HepG2 (cell line): ENCODE measurements around the gene SYCP2L. TPM values are rescaled to one million over a fixed set of nuclear protein-coding genes. Genes with fewer than 3 reads are reported as not detected.

Source experiments
- ATAC-seq: fragments of 200-7000 bp; cut with Tn5 transposase; 3 replicates; pipeline ENCODE4 v1.9.1; 2020; ENCODE audit warnings: mild to moderate bottlenecking, moderate library complexity
- BruUV-seq: library from RNA; stranded (reverse); fragments of 400-500 nt; replicated peaks from 2 replicates; lab custom pipeline; 2021; lab: Mats Ljungman, UMichigan
- CTCF ChIA-PET: fragments of 300-600 bp; formaldehyde crosslinking; extraction: SDS; loops from one replicate; lab custom pipeline; 2021; ENCODE audit warnings: low total read pairs, inconsistent platforms, low intra/inter-chr PET ratio; lab: Yijun Ruan, JAX
- POLR2A ChIA-PET: fragments of 350-600 bp; sonication (Branson Sonifier 250); formaldehyde crosslinking; loops from one replicate; lab custom pipeline; 2020; ENCODE audit warnings: antibody characterized with exemption, inconsistent platforms; lab: Yijun Ruan, JAX
- DNase-seq: peaks from one replicate; pipeline ENCODE4 v3.0.0-alpha.2; 2015; ENCODE audit warnings: low spot score
- FAIRE-seq: peaks from 3 replicates; lab custom pipeline; 2011; peaks lifted over from hg19 to GRCh38; lab: Jason Lieb, UNC
- H2AFZ ChIP-seq: one replicate; pipeline ENCODE4 v1.6.1; 2011; ENCODE audit warnings: low read length, inconsistent platforms
- H3K27ac ChIP-seq: fragments of 300-600 bp; 3 replicates; pipeline ENCODE4 v1.8.0; 2011; ENCODE audit warnings: mixed run types, mild to moderate bottlenecking, mixed read lengths, low read length, inconsistent platforms; ENCODE audit not compliant: insufficient read depth; ENCODE audit errors: extremely low read length
- H3K27me3 ChIP-seq, 2 experiments: fragments of 200-600 bp in 1 of 2; 2 replicates in 1 of 2; 3 replicates in 1 of 2; pipeline versions ENCODE4 v1.6.0 to v1.8.0; 2011; ENCODE audit warnings: low read length in 2 of 2, mild to moderate bottlenecking in 2 of 2, moderate library complexity in 2 of 2, inconsistent platforms in 1 of 2; ENCODE audit not compliant: insufficient read depth in 2 of 2, control insufficient read depth in 1 of 2
- H3K36me3 ChIP-seq, 2 experiments: fragments of 200-600 bp in 1 of 2; replicated peaks in 1 of 2; 2 replicates in 1 of 2; 3 replicates in 1 of 2; pipeline versions ENCODE4 v1.5.1 to v1.8.0; 2011; ENCODE audit warnings: low read length in 2 of 2, inconsistent platforms in 1 of 2; ENCODE audit not compliant: insufficient read depth in 2 of 2, control insufficient read depth in 1 of 2
- H3K4me1 ChIP-seq: 2 replicates; pipeline ENCODE4 v1.5.1; 2012; ENCODE audit warnings: low read length, inconsistent platforms; ENCODE audit not compliant: insufficient read depth
- H3K4me2 ChIP-seq: 2 replicates; pipeline ENCODE4 v1.6.0; 2011; ENCODE audit warnings: low read depth, low read length, inconsistent platforms
- H3K4me3 ChIP-seq, 3 experiments: fragments of 200-600 bp in 1 of 3; sonication (generic), shearing (Covaris generic) in 1 of 3; replicated peaks in 1 of 3; 2 replicates each; pipeline ENCODE4 v1.5.1; 2011 to 2016; ENCODE audit warnings: low read length in 3 of 3, inconsistent platforms in 2 of 3, low read depth in 2 of 3, mild to moderate bottlenecking in 2 of 3, control low read depth in 1 of 3, mixed read lengths in 1 of 3; ENCODE audit not compliant: insufficient read depth in 1 of 3
- H3K79me2 ChIP-seq: one replicate; pipeline ENCODE4 v1.6.1; 2011; ENCODE audit warnings: low read length, inconsistent platforms; ENCODE audit not compliant: insufficient read depth
- H3K9ac ChIP-seq: 2 replicates; pipeline ENCODE4 v1.6.0; 2011; ENCODE audit warnings: mild to moderate bottlenecking, low read depth, low read length, inconsistent platforms; ENCODE audit not compliant: insufficient read depth
- H3K9me3 ChIP-seq: 2 replicates; pipeline ENCODE4 v1.5.1; 2012; ENCODE audit warnings: mild to moderate bottlenecking, low read length
- H4K20me1 ChIP-seq: 2 replicates; pipeline ENCODE4 v1.6.0; 2011; ENCODE audit warnings: inconsistent platforms, mild to moderate bottlenecking, low read length, moderate library complexity; ENCODE audit not compliant: insufficient read depth
- CC2D1A ChIP-seq: sonication (generic); formaldehyde crosslinking; IDR thresholded peaks from 2 replicates; pipeline ENCODE4 v1.8.1; 2023; ENCODE audit warnings: mild to moderate bottlenecking, missing genetic modification reagents
- SIX1 ChIP-seq: sonication (generic); formaldehyde crosslinking; IDR thresholded peaks from 2 replicates; pipeline ENCODE4 v1.4.0; 2020; ENCODE audit warnings: missing genetic modification reagents, borderline replicate concordance
- SMC3 ChIP-seq: IDR thresholded peaks from 2 replicates; pipeline ENCODE4 v1.6.1; 2011; ENCODE audit warnings: low read length, improper control_type of control experiment
- SP140L ChIP-seq: sonication (generic); formaldehyde crosslinking; IDR thresholded peaks from 2 replicates; pipeline ENCODE4 v1.4.0; 2020; ENCODE audit warnings: missing genetic modification reagents, borderline replicate concordance
- ZSCAN22 ChIP-seq: sonication (generic); formaldehyde crosslinking; IDR thresholded peaks from 2 replicates; pipeline ENCODE4 v1.4.0; 2020; ENCODE audit warnings: mild to moderate bottlenecking, missing genetic modification reagents
- whole genome bisulfite sequencing: methylation state at CpG from one replicate; pipeline ENCODE4 v1.1.6; 2017; ENCODE audit warnings: low lambda C conversion rate; 5-methylcytosine and 5-hydroxymethylcytosine counted together
- in situ Hi-C: cut with HindIII; loops from 2 replicates; pipeline ENCODE4 v1.10.0; 2017; ENCODE audit warnings: low pct_unique_long_range_greater_than_20kb; ENCODE audit not compliant: extremely low pct_ligation_motif_present
- intact Hi-C: fragments of 100-400 bp; cut with micrococcal nuclease; formaldehyde crosslinking; loops from one replicate; pipeline ENCODE4 v1.10.0; 2022; ENCODE audit not compliant: unreplicated experiment
- polyA plus RNA-seq, 8 experiments: library from polyadenylated mRNA; depleted of rRNA in 3 of 8; stranded (reverse) in 7 of 8; unstranded in 1 of 8; fragments of >200 nt; fragmentation: Illumina TruSeq in 4 of 8; extraction: Trizol in 4 of 8; gene quantifications; 2 replicates each; pipeline versions ENCODE4 v1.2.1 to v1.2.3, GENCODE V29; 2011 to 2016; ENCODE audit warnings: low read depth in 4 of 8, missing spikeins in 1 of 8, mixed read lengths in 1 of 8; ENCODE audit not compliant: insufficient read depth in 1 of 8
- total RNA-seq, 5 experiments: library from RNA; depleted of rRNA; stranded (reverse); fragments of >200 nt; fragmentation: Illumina TruSeq; extraction: Trizol; gene quantifications; 2 replicates each; pipeline ENCODE4 v1.2.3, GENCODE V29; 2016; ENCODE audit warnings: low read depth in 1 of 5
- TF ChIP-seq, protein P1 (sequence below): sonication (generic); formaldehyde crosslinking; IDR thresholded peaks from 2 replicates; pipeline ENCODE4 v1.8.1; 2022; ENCODE audit warnings: low read depth, mild to moderate bottlenecking, missing genetic modification reagents
- TF ChIP-seq, protein P2 (sequence below): sonication (generic); formaldehyde crosslinking; IDR thresholded peaks from 2 replicates; pipeline ENCODE4 v1.8.1; 2023; ENCODE audit warnings: mild to moderate bottlenecking, missing genetic modification reagents
- TF ChIP-seq, protein P3 (sequence below): sonication (generic); formaldehyde crosslinking; IDR thresholded peaks from 2 replicates; pipeline ENCODE4 v1.4.0; 2020; ENCODE audit warnings: missing genetic modification reagents
- TF ChIP-seq, protein P4 (sequence below): sonication (generic); formaldehyde crosslinking; IDR thresholded peaks from 2 replicates; pipeline ENCODE4 v1.4.0; 2020; ENCODE audit warnings: missing genetic modification reagents

The SYCP2L gene
- total and polyA plus RNA-seq, 2 of the 13 experiments (the other 11 are each of a cell fraction or from before 2014, with no cell fraction given) = 0.22 to 0.54 TPM

DNA sequence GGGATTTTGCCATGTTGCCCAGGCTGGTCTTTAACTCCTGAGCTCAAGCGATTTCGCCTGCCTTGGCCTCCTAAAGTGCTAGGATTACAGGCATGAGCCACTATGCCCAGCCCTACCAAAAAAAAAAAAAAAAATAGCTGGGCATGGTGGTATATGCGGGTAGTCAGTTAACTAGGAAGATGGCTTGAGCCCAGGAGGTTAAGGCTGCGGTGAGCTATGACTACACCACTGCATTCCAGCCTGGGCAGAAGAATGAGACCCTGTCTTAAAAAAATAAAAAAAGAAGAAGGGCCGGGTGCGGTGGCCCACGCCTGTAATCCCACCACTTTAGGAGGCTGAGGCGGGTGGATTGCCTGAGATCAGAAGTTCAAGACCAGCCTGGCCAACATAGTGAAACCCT, 107.0 kb downstream of the SYCP2L start:
- FAIRE-seq = no peak
- no peaks in the 10 kb centered on the region for H3K9me3 ChIP-seq
- CTCF ChIA-PET = no interaction called here

More for the DNA sequence above, 107.0 kb downstream of the SYCP2L start:
- no peak overlapping the region for H3K4me2 ChIP-seq
- TF ChIP-seq SMC3 (no peak), CC2D1A (CRISPR knock-in tag) (no peak), ZSCAN22 (CRISPR knock-in tag) (no peak), SP140L (CRISPR knock-in tag) (no peak), SIX1 (no peak)
- TF ChIP-seq, protein P1, sequence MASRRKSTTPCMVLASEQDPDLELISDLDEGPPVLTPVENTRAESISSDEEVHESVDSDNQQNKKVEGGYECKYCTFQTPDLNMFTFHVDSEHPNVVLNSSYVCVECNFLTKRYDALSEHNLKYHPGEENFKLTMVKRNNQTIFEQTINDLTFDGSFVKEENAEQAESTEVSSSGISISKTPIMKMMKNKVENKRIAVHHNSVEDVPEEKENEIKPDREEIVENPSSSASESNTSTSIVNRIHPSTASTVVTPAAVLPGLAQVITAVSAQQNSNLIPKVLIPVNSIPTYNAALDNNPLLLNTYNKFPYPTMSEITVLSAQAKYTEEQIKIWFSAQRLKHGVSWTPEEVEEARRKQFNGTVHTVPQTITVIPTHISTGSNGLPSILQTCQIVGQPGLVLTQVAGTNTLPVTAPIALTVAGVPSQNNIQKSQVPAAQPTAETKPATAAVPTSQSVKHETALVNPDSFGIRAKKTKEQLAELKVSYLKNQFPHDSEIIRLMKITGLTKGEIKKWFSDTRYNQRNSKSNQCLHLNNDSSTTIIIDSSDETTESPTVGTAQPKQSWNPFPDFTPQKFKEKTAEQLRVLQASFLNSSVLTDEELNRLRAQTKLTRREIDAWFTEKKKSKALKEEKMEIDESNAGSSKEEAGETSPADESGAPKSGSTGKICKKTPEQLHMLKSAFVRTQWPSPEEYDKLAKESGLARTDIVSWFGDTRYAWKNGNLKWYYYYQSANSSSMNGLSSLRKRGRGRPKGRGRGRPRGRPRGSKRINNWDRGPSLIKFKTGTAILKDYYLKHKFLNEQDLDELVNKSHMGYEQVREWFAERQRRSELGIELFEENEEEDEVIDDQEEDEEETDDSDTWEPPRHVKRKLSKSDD (CRISPR knock-in tag) = no peak
- TF ChIP-seq, protein P2, sequence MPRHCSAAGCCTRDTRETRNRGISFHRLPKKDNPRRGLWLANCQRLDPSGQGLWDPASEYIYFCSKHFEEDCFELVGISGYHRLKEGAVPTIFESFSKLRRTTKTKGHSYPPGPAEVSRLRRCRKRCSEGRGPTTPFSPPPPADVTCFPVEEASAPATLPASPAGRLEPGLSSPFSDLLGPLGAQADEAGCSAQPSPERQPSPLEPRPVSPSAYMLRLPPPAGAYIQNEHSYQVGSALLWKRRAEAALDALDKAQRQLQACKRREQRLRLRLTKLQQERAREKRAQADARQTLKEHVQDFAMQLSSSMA (CRISPR knock-in tag) = no peak
- TF ChIP-seq, protein P3, sequence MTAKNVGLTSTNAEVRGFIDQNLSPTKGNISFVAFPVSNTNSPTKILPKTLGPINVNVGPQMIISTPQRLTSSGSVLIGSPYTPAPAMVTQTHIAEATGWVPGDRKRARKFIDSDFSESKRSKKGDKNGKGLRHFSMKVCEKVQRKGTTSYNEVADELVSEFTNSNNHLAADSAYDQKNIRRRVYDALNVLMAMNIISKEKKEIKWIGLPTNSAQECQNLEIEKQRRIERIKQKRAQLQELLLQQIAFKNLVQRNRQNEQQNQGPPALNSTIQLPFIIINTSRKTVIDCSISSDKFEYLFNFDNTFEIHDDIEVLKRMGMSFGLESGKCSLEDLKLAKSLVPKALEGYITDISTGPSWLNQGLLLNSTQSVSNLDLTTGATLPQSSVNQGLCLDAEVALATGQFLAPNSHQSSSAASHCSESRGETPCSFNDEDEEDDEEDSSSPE (CRISPR knock-in tag) = no peak
- TF ChIP-seq, protein P4, sequence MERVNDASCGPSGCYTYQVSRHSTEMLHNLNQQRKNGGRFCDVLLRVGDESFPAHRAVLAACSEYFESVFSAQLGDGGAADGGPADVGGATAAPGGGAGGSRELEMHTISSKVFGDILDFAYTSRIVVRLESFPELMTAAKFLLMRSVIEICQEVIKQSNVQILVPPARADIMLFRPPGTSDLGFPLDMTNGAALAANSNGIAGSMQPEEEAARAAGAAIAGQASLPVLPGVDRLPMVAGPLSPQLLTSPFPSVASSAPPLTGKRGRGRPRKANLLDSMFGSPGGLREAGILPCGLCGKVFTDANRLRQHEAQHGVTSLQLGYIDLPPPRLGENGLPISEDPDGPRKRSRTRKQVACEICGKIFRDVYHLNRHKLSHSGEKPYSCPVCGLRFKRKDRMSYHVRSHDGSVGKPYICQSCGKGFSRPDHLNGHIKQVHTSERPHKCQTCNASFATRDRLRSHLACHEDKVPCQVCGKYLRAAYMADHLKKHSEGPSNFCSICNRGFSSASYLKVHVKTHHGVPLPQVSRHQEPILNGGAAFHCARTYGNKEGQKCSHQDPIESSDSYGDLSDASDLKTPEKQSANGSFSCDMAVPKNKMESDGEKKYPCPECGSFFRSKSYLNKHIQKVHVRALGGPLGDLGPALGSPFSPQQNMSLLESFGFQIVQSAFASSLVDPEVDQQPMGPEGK (CRISPR knock-in tag) = no peak
- no peaks in the 10 kb centered on the region for H4K20me1 ChIP-seq
- no peak for DNase-seq
- no peaks in the 10 kb centered on the region for H3K79me2 ChIP-seq
- H3K9ac ChIP-seq = no peak overlapping the region
- no peak for ATAC-seq
- no peaks in the 10 kb centered on the region for H3K27me3 ChIP-seq
- H3K36me3 ChIP-seq = peaks cover 3 to 23% of the 10 kb centered on the region in 2 experiments
- 0 out of 2 replicates have a peak, but pooled peaks cover 7% of the 10 kb centered on the region for H3K4me1 ChIP-seq
- in situ Hi-C loops (no loop called here), intact Hi-C loops (loop anchor here (10.0 kb wide), 1 partner anchor 51 kb away; the partner anchor contains the start of gene ELOVL2)
- no peak overlapping the region for H2AFZ ChIP-seq
- no peak overlapping the region for H3K27ac ChIP-seq
- POLR2A ChIA-PET = interaction anchor here (1.2 kb wide), 2 partner anchors 14 to 39 kb away, joined by 3 to 4 read pairs; no protein-coding TSS in a partner anchor
- H3K4me3 ChIP-seq = no peak overlapping the region
- no TSS peak for BruUV-seq
- 96% methylated on average over 8 of the region's 8 CpGs for WGBS
